ENCODE data around the gene TATDN2.

The TATDN2 gene

GRCh38 chr3:10320320-10320677 is 72.0 kb downstream of the TATDN2 start:
- no peak for DNase-seq

GRCh38 chr3:10321630-10322351 is 73.5 kb downstream of the TATDN2 start:
- no peak for DNase-seq

- DNase-seq = no peak
Measured at GRCh38 chr3:10322352-10322710, 74.1 kb downstream of the TATDN2 start.

GRCh38 chr3:10327592-10327991 is 79.3 kb downstream of the TATDN2 start:
- DNase-seq = no peak

DNA sequence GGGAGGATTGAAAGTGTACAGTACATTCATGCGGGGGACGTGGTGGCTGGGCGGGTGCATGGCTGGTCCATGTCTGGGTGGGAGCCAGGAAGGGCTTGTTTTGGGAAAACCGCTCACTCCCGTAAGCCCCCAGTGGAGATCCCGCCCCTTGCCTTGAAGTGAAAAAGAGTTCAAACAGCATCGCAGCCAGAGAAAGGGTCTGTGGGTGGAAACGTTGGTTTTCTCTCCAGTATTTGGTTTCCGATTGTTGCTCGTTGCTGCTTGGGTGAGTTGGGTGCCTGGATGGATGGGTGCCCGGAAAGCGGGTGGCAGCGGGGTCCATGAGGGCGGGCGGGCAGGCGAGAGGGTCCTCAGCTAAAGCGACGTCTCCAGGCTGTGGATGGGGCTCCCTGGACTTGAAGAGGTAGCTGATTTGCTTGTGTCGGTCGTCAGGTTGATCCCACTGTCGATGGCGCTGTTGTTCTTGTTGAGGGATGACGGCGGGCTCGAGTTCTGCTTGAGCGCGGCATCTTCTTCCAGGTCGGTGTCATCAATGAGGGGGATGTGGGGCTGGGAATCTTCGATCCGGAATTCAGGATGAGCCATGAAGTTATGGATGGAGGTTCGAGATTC is 80.3 kb downstream of the TATDN2 start:
- no peak for DNase-seq

- no peak for DNase-seq
Measured at GRCh38 chr3:10329495-10330015, 81.3 kb downstream of the TATDN2 start.

DNA sequence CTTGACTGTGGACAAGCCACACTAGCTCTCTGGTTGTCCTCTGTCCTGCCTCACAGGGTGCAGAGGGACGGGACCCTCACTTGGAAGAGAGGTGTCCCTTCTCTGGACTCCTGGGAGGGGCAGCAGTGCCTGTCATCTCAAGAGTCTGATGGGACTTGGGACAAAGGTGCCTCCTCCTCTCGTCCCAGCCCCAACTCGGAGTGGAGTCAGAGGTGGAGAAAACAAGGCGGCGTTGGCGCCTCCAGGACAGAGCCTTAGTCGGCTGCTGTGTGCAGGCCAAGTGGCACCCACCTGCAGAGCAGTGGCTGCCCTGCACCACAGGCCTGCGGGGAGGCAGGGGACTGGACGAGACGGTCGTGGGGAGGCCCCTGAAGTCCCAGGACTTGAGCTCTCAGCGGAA is 82.1 kb downstream of the TATDN2 start:
- no peak for DNase-seq

All from activated T-cell treated with anti-CD3 and anti-CD28 coated beads, Interleukin-2, amount 50 U/mL, for 48 hours (primary cell).